DND-41 (cell line): ENCODE measurements around the gene KCNMA1.

ENCODE experiments used
- ATAC-seq: fragments of 200-7000 bp; cut with Tn5 transposase; 3 replicates; pipeline ENCODE4 v1.9.1; 2021; ENCODE audit warnings: low read depth; ENCODE audit not compliant: insufficient read depth
- DNase-seq: peaks from one replicate; pipeline ENCODE4 v3.0.0-alpha.2; 2020
- H2AFZ ChIP-seq: 2 replicates; pipeline ENCODE4 v1.6.0; 2012; ENCODE audit warnings: low read depth, low read length
- H3K27ac ChIP-seq: 2 replicates; pipeline ENCODE4 v1.5.1; 2012; ENCODE audit warnings: low read length, inconsistent platforms
- H3K27me3 ChIP-seq: fragments of 200-600 bp; sonication (generic); 2 replicates; pipeline ENCODE4 v1.6.0; 2012; ENCODE audit warnings: low read length, mild to moderate bottlenecking, inconsistent platforms; ENCODE audit not compliant: insufficient read depth, poor library complexity
- H3K36me3 ChIP-seq: 2 replicates; pipeline ENCODE4 v1.5.1; 2012; ENCODE audit warnings: low read length, inconsistent platforms; ENCODE audit not compliant: insufficient read depth
- H3K4me1 ChIP-seq: 2 replicates; pipeline ENCODE4 v1.5.1; 2012; ENCODE audit warnings: mild to moderate bottlenecking, low read length; ENCODE audit not compliant: insufficient read depth
- H3K4me2 ChIP-seq: 2 replicates; pipeline ENCODE4 v1.6.0; 2012; ENCODE audit warnings: mild to moderate bottlenecking, moderate library complexity, low read length, inconsistent platforms; ENCODE audit not compliant: insufficient read depth
- H3K4me3 ChIP-seq, 2 experiments: fragments of 200-600 bp in 1 of 2; shearing (Covaris generic) in 1 of 2; 2 replicates each; pipeline ENCODE4 v1.5.1; 2012 to 2016; ENCODE audit warnings: inconsistent platforms in 2 of 2, low read length in 2 of 2, mild to moderate bottlenecking in 2 of 2, low read depth in 1 of 2, moderate library complexity in 1 of 2
- H3K79me2 ChIP-seq: 2 replicates; pipeline ENCODE4 v1.6.0; 2012; ENCODE audit warnings: low read length, inconsistent platforms; ENCODE audit not compliant: insufficient read depth
- H3K9ac ChIP-seq: 2 replicates; pipeline ENCODE4 v1.6.0; 2012; ENCODE audit warnings: low read depth, mild to moderate bottlenecking, inconsistent platforms, low read length, moderate library complexity
- H3K9me3 ChIP-seq: 2 replicates; pipeline ENCODE4 v1.5.1; 2012; ENCODE audit warnings: low read length, moderate library complexity, mild to moderate bottlenecking, inconsistent platforms; ENCODE audit not compliant: insufficient read depth, severe bottlenecking
- H4K20me1 ChIP-seq: 2 replicates; pipeline ENCODE4 v1.6.0; 2012; ENCODE audit warnings: low read length; ENCODE audit not compliant: insufficient read depth
- CTCF ChIP-seq: IDR thresholded peaks from 2 replicates; pipeline ENCODE4 v1.5.1; 2012; ENCODE audit warnings: borderline replicate concordance, low read length, moderate library complexity, mild to moderate bottlenecking; ENCODE audit not compliant: poor library complexity, severe bottlenecking; ENCODE audit errors: extremely low read depth
- EZH2 ChIP-seq: IDR thresholded peaks from 3 replicates; pipeline ENCODE4 v1.6.1; 2012; ENCODE audit warnings: borderline replicate concordance, low read depth, mild to moderate bottlenecking, moderate library complexity, low read length, inconsistent platforms; ENCODE audit not compliant: severe bottlenecking

The KCNMA1 gene

GRCh38 chr10:77587416-77587790 lies 50.2 kb downstream of the KCNMA1 start:
- Histone ChIP-seq H3K4me3 (no peak overlapping the region), H3K4me1 (no peaks in the 10 kb centered on the region), H3K9me3 (no peaks in the 10 kb centered on the region), H3K4me2 (no peak overlapping the region), H3K27me3 (no peaks in the 10 kb centered on the region), H3K9ac (no peak overlapping the region), H3K79me2 (no peaks in the 10 kb centered on the region), H3K36me3 (no peaks in the 10 kb centered on the region), H2AFZ (no peak overlapping the region), H3K27ac (no peak overlapping the region), H4K20me1 (no peaks in the 10 kb centered on the region)
- no peak for ATAC-seq
- DNase-seq, result no peak
- no peak for TF ChIP-seq CTCF
- no peak for TF ChIP-seq EZH2

- DNase-seq, result no peak
- no peak for ATAC-seq
- no peak overlapping the region for H3K4me2 ChIP-seq
- H3K9me3 ChIP-seq, result no peaks in the 10 kb centered on the region
- H3K79me2 ChIP-seq, result no peaks in the 10 kb centered on the region
- no peaks in the 10 kb centered on the region for H3K27me3 ChIP-seq
- H3K4me1 ChIP-seq, result no peaks in the 10 kb centered on the region
- no peaks in the 10 kb centered on the region for H3K36me3 ChIP-seq
- H3K4me3 ChIP-seq, result no peak overlapping the region
- H3K9ac ChIP-seq, result no peak overlapping the region
- no peak overlapping the region for H3K27ac ChIP-seq
- H4K20me1 ChIP-seq, result no peaks in the 10 kb centered on the region
- TF ChIP-seq CTCF (no peak), EZH2 (no peak)
- no peak overlapping the region for H2AFZ ChIP-seq
These were observed 50.7 kb downstream of the KCNMA1 start for GRCh38 chr10:77586719-77587415.

GRCh38 chr10:77584938-77585337 lies 52.7 kb downstream of the KCNMA1 start:
- TF ChIP-seq CTCF (no peak), EZH2 (no peak)
- Histone ChIP-seq H3K9me3 (no peaks in the 10 kb centered on the region), H2AFZ (no peak overlapping the region), H3K9ac (no peak overlapping the region), H3K4me1 (no peaks in the 10 kb centered on the region), H3K4me3 (no peak overlapping the region), H3K79me2 (no peaks in the 10 kb centered on the region), H3K27me3 (no peaks in the 10 kb centered on the region), H4K20me1 (no peaks in the 10 kb centered on the region), H3K4me2 (no peak overlapping the region), H3K36me3 (no peaks in the 10 kb centered on the region), H3K27ac (no peak overlapping the region)
- ATAC-seq, result no peak
- DNase-seq, result no peak
